ENCODE measurements around the gene TMEM178B.
"Not testable (repeated sequence)": the region's sequence is repeated elsewhere in the genome, so short reads cannot be mapped to it uniquely, and the experiment has no call there.

Gene TMEM178B

DNA sequence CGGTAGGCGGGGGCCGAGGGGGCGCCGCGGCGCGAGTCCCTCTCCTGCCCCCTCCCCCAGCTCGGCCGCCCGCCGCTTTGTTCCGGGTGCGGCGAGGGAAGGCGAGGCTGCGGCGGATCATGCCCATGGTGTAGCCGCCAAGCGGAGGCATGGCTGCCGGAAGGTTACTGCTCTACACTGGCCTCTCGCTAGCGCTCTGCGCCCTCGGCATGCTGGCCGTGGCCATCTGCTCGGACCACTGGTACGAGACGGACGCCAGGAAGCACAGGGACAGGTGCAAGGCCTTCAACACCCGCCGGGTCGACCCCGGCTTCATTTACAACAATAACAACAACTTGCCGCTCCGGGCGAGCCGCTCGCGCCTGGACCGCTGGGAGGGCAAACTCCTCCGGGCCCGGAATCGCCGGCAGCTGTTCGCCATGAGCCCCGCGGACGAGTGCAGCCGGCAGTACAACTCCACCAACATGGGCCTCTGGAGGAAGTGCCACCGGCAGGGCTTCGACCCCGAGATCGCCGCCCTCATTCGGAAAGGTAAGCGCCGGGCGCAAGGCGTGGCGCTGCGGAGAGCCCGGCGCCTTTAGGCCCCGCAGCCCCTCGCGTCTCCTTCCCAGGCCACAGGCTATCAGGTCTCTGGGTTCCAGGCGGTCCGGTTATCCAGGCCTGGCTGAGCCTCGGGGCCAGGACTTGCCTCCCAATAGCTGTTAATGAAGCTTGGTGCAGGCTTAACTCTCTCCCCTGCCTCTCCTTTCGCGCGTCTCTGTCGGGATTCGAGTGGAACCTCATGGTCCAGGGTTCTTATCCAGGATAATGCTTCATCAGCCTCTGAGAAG lies 513 bp downstream of the TMEM178B start:
- DNase-seq = no peak

DNA sequence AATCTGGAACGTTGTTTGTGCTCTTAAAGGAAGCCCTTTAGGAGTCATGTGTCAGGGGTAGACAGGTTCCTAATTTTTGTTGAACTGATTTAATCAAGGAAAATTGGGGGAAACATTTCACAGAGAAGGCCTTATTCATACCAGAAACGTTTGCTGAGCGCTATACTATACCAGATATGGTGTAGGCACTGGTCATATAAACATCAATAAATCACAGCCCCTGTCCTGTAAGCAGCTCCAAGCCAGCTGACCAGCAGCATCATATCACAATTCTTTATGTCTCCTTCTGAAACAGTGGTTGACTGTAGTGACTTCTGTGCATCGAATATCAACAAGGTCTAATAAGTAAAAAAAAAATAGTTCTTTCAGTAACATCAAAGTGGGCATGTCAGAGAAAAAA lies 1.1 kb downstream of the TMEM178B start:
- no peak for DNase-seq

DNA sequence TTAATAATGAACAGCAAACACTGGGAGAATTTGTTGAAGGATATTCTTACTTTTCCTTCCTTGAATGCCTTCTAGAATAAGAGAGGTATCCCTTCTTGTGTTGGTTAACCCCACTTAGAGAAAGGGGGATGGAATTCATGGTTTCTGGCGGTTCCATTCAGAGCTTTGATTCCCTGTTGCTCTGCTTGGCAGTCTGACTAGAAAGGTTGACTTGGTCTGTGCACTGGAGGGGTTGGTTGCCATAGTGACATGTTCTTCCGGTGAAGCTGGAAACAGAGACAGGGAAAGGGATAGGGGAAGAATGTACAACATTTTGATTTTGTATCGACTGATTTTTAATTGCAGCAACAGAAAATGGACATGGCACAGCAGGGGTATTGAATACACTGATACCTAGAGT lies 2.5 kb downstream of the TMEM178B start:
- DNase-seq = no peak

DNA sequence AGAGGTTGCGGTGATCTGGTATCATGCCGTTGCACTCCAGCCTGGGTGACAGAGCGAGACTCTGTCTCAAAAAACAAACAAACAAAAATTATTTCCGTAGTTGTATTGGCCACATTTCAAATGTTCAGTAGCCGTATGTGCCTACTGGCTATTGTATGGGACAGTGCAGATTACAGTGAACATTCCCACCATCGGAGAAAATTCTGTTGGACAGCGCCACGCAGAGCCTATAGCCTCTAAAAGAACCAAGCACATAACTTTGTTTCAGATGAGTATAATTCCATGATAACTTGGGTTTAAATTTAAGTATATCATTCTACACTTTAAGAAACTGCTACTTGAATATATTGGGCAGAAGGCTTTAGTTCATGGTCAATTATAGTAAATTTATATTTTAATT lies 5.4 kb downstream of the TMEM178B start:
- DNase-seq = no peak

DNA sequence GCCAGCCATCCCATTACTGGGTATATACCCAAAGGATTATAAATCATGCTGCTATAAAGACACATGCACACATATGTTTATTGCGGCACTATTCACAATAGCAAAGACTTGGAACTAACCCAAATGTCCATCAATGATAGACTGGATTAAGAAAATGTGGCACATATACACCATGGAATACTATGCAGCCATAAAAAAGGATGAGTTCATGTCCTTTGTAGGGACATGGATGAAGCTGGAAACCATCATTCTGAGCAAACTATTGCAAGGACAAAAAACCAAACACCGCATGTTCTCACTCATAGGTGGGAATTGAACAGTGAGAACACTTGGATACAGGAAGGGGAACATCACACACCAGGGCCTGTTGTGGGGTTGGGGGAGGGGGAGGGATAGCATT lies 15.6 kb downstream of the TMEM178B start:
- DNase-seq = not testable (repeated sequence)

DNA sequence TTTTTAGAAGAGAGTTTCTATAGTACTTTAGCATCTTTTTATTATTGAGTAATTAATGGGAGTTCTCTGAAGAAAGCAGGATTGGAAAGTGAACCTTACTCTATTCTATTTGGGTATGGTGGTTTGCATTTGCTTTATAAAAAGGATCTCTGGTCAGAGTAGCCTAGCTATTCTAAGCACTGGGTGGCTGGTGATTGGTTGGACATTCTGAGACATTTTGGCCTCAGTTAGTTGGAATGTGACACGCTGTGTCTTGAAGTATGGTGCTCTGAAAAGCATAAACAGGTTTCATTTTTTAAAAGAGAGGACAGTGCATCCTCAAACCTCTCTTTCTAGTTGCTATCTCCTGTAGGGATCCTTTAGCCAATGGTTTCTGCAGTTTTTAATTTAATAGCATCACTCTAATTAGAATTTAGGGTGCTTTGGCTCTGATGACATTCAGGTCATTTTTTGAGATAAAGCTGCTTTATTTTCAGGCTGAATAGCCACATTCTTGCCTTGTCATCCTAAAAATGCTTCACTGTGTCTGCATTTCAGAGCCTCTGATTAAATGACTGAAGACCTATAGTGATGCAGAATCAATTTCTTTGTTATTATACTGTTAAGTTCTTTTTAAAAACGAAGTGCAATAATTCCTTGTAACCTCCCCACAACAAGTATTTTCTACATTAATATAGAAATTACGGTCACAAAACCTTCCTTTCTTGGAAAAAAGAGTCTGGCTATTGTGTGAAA lies 20.6 kb downstream of the TMEM178B start:
- DNase-seq = no peak

DNA sequence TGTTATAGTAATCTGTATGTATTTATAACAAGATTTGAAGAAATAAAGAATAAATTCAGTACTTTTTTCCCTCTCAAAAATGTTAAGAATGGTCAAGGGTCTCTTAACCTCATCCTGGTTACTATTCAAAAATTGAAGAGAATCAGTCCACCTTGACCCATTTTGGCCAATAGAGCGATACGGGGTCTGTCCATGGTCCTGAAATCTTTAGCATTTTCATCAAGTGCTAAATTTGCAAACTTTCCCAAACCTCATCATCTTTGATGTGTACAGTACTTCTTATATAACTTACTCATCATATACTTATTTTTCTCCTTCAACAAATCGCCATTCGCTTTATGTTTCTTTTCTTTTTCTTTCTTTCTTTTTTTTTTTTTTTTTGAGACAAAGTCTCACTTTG lies 23.6 kb downstream of the TMEM178B start:
- DNase-seq = no peak

DNA sequence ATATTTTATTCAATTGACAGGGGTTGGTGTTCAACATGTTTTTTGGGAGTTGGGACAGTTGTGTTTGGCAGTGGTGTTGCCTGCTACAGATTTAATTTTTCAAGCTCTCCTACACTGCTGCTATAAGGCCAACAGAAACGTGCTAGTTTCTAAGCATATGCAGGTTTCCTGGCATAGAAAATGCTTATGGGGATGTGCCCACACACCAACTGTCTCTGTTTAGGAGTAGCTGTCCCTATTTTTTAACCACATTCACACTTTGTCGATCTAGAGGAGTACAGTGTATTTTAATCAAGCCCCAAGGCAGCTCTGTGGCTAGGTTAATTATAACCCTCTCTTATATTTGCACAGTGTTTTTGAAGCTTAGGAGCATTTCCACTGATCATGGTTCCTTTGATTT lies 28.6 kb downstream of the TMEM178B start:
- DNase-seq = no peak

DNA sequence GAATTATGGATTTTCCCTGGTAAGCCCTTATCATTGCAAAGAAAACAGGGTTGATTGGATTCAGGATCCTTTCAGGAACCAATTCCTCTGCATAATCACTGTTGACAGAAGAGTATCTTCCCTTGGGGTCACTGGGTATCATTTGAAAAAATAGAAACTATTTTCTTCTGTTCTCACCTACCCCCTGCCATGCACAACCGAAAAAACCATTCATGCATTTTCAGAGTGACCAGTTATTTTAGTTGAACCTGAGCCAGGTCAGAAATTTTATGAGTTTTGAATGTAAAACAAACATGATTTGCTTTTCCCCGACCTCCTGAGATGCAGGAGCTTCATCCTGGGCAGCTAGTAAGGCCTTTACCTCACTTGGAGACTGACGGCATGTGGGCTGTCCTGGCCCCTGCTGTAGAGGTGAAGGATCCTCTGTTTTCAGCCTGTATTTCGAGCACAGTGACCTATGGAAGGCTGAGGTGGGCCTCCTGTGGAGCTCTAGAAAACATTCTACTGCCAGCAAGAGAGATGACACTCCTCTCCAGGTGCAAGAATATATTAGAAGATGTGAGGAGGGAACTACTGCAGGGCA lies 30.1 kb downstream of the TMEM178B start:
- no peak for DNase-seq

DNA sequence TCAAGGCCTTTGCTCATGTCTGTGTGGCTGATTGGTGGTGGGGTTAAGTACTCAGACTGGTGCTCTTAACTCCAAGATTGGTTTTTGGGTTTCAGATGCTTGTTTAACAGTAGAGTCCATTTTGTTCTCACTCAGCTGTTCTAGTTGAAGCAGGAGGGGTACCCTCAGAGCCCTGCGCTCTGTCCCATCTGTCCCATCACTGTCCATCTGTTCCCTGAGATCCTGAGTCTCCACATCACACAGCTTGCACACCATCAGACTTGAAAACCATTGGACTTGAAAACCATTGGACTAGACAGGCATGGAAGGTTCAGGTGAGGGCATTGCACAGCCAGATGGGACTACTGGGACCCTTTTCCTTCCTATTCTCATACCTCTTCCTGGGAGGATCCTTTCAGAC lies 39.3 kb downstream of the TMEM178B start:
- DNase-seq = no peak

DNA sequence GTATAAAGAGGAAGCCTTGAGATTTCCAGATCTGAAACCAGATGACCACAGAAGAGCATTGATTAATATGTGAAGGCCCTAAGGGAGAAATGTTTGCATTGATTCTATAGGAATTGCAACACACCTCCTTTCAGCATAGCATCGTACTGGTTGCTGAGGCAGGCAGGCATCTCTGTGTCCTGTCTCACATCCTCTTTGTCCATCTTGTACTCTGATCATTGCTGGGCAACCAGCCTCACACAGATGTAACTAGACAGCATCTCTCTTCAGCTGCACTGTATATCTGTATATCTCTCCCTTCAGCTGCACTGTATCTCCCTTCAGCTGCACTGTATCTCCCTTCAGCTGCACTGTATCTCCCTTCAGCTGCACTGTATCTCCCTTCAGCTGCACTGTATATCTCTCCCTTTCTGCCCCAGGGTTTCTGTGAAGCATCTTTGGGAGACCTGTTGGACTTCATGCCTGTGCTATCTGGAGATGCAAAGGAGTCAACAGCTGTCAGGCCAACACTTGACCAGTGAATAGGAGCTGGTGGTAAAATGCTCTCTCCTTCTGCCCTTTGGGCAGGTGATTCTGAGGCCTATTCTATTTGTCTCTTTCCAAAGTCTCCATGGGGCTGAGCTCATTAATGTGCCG lies 40.3 kb downstream of the TMEM178B start:
- no peak for DNase-seq

DNA sequence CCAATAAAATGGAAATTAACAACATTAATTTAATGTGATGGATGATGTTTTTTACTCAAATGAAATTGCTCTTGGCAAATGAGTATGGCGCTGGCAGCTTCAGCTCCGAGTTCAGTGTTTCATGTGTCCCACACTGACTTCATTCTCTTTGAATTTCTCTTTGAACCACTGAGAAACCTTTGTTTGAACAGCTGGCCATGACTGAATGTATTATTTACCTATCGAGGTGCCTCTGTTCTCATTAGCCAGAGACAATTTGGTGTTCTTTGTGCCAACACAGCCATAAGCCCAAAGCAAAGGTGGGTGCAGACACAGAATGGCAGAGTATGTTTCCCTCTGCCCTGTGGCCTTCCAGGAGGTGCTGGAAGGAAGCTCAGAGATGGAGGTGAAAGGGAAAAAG lies 42.1 kb downstream of the TMEM178B start:
- DNase-seq = no peak

DNA sequence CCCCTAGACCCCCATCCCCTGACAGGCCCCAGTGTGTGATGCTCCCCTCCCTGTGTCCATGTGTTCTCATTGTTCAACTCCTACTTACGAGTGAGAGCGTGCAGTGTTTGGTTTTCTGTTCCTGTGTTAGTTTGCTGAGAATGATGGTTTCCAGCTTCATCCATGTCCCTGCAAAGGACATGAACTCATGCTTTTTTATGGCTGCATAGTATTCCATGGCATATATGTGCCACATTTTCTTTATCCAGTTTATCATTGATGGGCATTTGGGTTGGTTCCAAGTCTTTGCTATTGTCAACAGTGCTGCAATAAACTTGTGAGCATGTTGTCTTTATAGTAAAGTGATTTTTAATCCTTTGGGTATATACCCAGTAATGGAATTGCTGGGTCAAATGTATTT lies 42.8 kb downstream of the TMEM178B start:
- DNase-seq = not testable (repeated sequence)

DNA sequence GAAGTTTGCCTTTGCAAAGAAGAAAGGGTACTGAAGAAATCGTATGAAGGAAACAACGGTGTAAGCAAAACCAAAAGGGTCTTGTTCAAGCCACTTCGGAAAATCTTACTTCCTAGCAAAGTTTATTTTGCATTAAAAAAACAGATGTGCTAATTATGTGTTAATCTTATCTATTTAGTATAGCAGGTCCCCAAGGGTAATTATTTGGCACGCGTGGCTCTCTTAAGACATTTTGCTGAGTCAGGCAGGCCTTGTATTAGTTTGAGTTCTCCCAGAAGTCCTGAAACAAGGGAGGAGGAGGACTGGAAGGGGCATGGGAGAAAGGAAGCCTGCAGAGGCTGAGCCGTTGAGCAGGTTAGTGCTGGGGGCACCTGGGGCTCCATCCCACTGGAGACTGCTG lies 44.9 kb downstream of the TMEM178B start:
- DNase-seq = no peak

DNA sequence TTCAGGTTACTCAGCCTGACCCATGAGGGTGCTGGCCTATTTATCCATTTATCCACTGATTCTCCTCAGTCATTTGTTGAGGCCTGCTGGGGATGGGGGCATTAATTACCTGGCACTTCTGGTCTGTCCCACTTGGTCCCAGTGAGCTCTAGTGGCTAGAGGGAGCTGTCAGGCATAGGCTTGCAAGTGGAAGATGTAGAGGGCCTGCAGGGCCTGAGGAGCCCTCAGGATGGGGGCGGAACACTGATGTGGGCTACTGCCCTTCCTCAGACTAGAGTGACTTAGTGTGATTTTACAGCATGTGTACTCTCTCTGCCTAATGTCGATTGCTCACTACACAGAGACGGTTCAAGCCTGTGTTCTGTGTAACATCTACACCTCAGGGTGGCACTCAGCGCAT lies 45.3 kb downstream of the TMEM178B start:
- no peak for DNase-seq

DNA sequence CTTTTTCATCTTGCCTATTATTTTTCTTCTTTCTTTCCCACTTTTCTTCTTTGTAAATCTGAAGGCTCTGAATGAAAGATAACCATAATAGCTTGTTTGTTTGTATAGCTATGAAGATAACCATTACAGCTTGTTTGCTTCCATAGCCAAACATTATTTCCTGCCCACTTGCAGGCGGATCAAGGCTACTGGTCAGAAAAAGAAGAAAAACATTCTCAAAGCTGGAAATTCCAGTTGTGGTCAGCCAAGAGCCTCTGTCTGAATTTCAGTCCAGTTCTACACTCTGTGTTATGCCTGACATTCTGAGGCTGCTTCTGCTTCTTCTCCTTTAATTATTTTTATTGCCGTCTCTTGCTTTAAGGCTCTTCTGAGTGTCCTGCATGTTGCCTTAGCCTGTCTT lies 48.9 kb downstream of the TMEM178B start:
- DNase-seq = no peak

DNA sequence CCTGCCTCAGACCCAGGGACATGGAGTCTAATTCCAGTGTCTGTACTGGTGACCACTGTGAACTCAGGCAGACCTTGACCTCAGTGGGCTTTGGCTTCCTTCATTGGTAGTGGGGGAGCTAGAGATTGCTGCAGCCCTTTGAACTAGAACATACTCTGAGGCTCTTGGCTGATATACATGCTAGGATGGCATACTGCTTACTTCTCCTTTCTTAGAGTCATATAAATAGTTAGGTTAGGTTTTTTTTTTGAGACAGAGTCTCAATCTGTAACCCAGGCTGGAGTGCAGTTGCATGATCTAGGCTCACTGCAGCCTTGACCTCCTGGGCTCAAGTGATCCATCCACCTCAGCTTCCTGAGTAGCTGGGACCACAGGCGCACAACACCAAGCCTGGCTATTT lies 49.7 kb downstream of the TMEM178B start:
- DNase-seq = no peak

DNA sequence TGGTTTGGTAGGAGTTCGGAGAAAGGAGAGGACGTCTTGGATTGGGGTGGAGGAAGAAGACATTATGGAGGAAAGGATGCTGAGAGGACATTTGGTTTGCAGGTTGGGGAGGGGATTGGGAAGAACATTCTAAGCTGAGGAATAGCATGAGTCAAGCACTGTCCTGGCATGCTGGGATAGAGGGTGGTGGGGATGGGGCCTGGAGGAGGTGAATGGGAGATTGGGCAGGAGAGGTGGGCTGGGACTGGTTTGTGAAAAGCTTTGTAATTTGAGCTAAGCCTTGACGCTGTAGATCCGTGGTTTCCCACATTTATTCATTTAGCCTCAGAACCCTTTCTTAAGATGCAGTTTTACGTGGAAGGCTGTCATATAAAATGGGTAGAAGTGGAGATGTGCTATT lies 52.2 kb downstream of the TMEM178B start:
- DNase-seq = no peak

DNA sequence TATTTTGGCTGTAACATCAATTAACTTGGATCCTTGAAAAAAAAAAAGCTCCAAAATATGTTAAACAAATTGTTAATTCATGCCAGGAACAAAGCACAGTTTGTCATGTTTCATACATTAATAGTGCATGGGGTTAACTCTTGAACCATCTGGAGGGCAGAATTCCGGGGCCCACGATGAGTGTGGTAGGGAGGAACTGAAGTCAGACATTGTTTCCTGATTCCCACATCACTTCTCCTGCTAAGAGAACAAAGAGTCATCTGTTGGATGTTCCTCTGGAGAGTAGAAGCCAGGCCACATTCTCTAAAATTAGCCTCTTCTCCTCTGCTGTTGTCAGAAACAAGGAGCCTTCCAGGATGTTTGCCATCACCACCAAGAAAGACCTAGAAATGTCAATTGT lies 54.6 kb downstream of the TMEM178B start:
- DNase-seq = no peak

DNA sequence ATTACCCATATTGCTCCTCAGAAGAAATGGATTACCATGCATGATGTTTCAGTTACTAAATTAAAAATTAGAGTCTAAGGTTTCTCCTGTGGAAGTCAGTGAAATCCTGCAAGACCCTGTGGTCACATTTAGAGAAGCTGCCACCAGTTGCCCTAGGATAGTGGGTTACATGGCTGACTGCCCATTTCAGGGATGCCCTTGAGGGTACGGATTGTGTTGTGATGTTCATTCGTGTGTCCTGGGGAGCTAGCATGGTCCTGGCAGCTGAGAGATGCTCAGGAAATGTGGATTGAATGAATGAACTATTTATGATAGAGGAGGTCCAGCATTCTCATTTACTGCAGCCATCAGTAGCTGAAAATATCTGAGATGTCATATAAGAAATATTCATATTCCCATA lies 55.1 kb downstream of the TMEM178B start:
- no peak for DNase-seq

DNA sequence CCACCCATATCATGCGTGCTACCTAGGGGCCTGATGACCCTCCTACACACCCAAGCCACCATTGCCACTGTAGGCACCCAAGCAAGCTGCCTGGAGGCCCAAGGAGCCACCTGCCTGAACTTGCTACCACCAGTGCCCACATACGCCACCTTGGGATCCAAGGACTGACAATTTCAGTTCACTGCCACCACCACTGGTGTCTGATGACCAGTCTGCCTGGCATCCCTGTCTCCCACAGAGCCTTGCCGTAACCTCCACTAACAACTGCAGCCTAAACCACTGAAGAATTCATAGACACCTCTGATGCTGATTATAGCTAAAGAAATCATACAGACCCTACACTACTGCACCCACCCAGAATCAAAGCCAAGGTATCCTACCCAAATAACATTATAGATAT lies 58.8 kb downstream of the TMEM178B start:
- no peak for DNase-seq

DNA sequence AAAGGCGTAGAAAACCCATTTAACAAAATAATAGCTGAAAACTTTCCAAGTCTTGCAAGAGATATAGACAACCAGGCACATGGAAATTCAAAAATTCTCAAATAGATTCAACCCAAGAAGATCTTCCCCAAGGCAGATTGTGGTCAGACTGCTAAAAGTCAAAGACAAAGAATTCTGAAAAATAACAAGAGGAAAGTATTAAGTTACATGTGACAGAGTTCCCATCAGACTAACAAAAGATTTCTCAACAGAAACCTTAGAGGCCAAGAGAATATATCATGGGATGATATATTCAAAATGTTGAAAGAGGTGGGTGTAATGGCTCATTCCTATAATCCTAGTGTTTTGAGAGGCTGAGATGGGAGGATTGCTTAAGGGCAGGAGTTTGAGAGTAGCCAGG lies 59.8 kb downstream of the TMEM178B start:
- no peak for DNase-seq

DNA sequence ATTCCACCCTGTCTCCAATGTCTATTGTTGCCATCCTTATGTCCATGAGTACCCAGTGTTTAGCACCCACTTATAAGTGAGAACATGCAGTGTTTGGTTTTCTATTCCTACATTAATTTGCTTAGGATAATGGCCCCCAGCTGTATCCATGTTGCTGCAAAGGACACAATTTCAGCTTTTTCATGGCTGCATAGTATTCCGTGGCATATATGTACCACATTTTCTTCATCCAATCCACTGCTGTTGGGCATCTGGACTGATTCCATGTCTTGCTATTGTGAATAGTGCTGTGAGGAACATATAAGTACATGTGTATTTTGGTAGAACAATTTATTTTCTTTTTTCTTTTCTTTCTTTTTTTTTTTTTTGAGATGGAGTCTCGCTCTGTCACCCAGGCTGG lies 68.2 kb downstream of the TMEM178B start:
- no peak for DNase-seq

All from CD4-positive, alpha-beta T cell treated with Interleukin-21 for 1 hour (primary cell).